ENCODE measurements around the gene STK11IP. TPM values are rescaled to one million over a fixed set of nuclear protein-coding genes. Genes with fewer than 3 reads are reported as not detected.

Gene STK11IP
- total RNA-seq, 4 donors from 2014 or later, result 8.9 to 24.2 (median 14.3) TPM

DNA sequence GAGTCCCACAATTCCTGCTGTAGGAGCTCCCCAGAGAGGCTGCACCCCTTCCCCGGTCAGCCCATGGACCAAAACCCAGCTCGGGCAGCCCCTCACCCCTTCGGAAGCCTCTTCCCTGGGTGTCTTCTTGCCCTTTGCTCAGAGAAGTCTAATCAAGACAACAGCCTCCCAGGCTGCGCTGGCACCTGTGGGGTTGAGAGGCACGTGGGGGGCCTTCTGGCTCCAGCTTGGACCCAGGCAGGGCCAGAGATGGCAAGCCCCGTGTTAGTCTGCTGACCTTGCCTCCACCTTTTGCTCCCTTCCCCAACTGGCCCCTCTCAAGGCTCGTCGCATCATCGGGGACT lies 40.2 kb downstream of the STK11IP start:
- TF ChIP-seq, protein P1, sequence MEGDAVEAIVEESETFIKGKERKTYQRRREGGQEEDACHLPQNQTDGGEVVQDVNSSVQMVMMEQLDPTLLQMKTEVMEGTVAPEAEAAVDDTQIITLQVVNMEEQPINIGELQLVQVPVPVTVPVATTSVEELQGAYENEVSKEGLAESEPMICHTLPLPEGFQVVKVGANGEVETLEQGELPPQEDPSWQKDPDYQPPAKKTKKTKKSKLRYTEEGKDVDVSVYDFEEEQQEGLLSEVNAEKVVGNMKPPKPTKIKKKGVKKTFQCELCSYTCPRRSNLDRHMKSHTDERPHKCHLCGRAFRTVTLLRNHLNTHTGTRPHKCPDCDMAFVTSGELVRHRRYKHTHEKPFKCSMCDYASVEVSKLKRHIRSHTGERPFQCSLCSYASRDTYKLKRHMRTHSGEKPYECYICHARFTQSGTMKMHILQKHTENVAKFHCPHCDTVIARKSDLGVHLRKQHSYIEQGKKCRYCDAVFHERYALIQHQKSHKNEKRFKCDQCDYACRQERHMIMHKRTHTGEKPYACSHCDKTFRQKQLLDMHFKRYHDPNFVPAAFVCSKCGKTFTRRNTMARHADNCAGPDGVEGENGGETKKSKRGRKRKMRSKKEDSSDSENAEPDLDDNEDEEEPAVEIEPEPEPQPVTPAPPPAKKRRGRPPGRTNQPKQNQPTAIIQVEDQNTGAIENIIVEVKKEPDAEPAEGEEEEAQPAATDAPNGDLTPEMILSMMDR (IDR thresholded peaks at IDR 0.05), result no peak
- H3K9me3 ChIP-seq, result no peaks in the 10 kb centered on the region
- no peaks in the 10 kb centered on the region for H3K27me3 ChIP-seq
- WGBS, result 92% methylated on average over 8 of the region's 9 CpGs
- peaks cover 9 to 16% (median 12%) of the 10 kb centered on the region in 4 donors for H3K4me1 ChIP-seq
- H3K36me3 ChIP-seq, result peaks cover 0 to 73% (median 37%) of the 10 kb centered on the region in 4 donors
- H3K27ac ChIP-seq (replicated peaks in 1 of 4), result no peak overlapping the region
- intact Hi-C loops (cut with DNase I), result no loop called here
- H3K4me3 ChIP-seq, result no peak overlapping the region
- DNase-seq (ENCODE audit: extremely low spot score), result no peak

DNA sequence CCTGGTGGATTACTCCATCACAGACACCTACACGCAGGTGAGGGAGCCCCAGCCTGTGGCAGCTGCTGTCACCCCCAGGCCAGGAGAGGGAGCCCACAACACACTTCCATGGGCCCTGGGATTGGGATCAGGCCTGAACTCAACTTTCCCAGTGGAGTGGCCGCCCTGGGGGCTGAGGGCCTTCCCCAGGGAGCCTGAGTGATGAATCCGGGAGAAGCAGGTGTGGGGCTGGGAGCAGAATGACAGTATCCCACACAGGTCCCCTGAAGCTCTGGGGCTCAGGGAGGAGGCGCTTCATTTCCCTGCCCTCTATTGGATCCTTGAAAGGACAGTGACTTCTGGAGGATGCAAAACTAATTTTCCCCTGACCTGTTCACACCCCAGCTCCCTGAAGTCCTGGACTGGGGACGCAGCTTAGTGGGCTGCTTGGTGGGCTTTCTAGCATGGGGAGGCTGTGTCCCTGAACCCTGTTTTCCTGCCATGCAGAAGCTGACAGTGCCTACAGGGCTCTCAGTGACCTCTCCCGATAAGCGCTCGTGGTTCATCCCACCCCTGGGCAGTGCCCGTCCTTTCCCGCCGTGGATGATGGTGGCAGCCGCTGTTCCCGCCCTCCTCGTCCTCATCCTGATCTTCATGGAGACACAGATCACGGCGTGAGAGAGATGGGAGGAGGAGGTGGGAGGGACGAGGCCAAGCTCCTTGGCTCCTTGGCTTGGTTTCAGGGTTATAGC lies 40.7 kb downstream of the STK11IP start:
- Histone ChIP-seq H3K4me1 (peaks cover 10 to 21% (median 14%) of the 10 kb centered on the region in 4 donors), H3K27ac (replicated peaks in 1 of 4) (no peak overlapping the region), H3K27me3 (no peaks in the 10 kb centered on the region), H3K36me3 (peaks cover 0 to 67% (median 32%) of the 10 kb centered on the region in 4 donors), H3K4me3 (no peak overlapping the region), H3K9me3 (no peaks in the 10 kb centered on the region)
- 83% methylated on average over 14 of the region's 17 CpGs for WGBS
- no peak for DNase-seq (ENCODE audit: extremely low spot score)
- intact Hi-C loops (cut with DNase I), result no loop called here
- TF ChIP-seq POLR2AphosphoS5 (IDR thresholded peaks at IDR 0.05), result no peak
- TF ChIP-seq EP300 (IDR thresholded peaks at IDR 0.05), result no peak
- no peak for TF ChIP-seq POLR2A (IDR thresholded peaks at IDR 0.05; ENCODE audit: low read depth)
- TF ChIP-seq, protein P1 (IDR thresholded peaks at IDR 0.05), result no peak

DNA sequence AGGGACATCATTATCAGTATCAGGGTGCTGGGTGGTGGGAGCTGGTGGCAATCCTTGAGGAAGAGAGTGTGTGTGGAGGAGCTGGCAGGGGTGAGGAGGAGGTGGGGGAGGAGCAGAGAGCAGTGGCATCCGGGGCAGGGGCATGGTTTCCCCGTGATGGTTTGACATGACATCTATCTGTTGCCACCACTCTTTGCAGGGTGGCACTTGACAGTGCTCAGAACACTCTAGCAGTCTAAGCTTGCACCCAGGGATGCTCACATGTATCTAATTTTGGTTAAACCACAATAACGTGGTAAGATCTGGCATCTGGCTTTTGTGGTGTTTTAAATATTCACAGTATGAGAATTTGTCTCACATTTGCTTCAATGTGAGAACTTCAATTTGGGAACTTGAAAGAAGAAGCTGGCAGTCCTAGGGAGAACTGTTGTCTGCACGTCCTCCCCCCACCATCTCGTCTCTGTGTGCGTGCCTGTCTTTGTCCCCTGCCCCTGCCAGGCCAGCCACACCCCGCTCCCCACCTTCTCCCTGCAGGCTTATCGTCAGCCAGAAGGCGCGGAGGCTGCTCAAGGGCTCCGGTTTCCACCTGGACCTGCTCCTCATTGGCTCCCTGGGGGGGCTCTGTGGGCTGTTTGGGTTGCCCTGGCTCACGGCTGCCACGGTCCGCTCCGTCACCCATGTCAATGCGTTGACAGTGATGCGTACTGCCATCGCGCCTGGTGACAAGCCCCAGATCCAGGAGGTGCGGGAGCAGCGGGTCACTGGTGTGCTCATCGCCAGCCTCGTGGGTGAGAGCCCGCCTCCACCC lies 41.5 kb downstream of the STK11IP start:
- H3K4me1 ChIP-seq, result peaks cover 10 to 29% (median 14%) of the 10 kb centered on the region in 4 donors
- H3K36me3 ChIP-seq, result peaks cover 0 to 59% (median 27%) of the 10 kb centered on the region in 4 donors
- H3K27me3 ChIP-seq, result no peaks in the 10 kb centered on the region
- WGBS, result 88% methylated on average over 24 of the region's 24 CpGs
- DNase-seq (ENCODE audit: extremely low spot score), result no peak
- intact Hi-C loops (cut with DNase I), result no loop called here
- H3K4me3 ChIP-seq, result no peak overlapping the region
- TF ChIP-seq, protein P1 (IDR thresholded peaks at IDR 0.05), result no peak
- TF ChIP-seq POLR2A (IDR thresholded peaks at IDR 0.05; ENCODE audit: low read depth), result no peak
- TF ChIP-seq POLR2AphosphoS5 (IDR thresholded peaks at IDR 0.05), result no peak
- no peak for TF ChIP-seq EP300 (IDR thresholded peaks at IDR 0.05)
- H3K27ac ChIP-seq (replicated peaks in 1 of 4), result no peak overlapping the region
- H3K9me3 ChIP-seq, result no peaks in the 10 kb centered on the region

DNA sequence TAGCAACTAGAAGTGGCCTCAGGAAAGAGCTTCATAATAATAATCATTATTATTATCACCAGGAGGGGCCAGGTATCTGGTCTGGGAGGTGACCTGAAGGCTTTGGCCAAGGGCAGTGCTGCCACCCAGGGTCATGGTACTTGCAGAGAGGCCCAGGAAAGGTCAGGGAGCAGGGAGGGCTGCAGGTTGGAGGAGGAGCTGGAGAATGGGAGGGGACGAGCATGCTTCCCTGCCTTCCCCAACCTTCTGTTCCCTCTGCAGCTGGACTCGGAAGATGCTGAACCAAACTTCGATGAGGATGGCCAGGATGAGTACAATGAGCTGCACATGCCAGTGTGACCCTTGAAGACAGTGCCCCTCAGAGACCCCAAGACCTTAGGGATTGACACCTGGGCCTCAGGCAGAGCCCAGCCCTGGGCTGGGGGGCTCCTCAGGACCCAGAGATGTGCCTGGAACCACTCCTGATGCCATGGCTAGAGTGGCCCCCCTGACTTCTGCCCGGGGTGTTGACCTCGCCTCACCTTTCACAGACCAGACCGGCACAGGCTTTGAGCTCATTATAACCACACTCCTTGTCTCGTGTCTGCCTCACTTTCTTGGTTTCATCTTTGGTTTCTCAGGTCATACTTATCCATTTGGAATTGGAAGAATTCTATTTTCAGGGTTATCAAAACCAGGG lies 43.9 kb downstream of the STK11IP start:
- WGBS, result 75% methylated on average over 7 of the region's 7 CpGs
- Histone ChIP-seq H3K4me3 (no peak overlapping the region), H3K27ac (replicated peaks in 1 of 4) (peak overlapping the region; percentile 61 to 78 (median 64)), H3K36me3 (peaks cover 0 to 40% (median 12%) of the 10 kb centered on the region in 4 donors), H3K9me3 (no peaks in the 10 kb centered on the region), H3K4me1 (peaks cover 27 to 42% (median 32%) of the 10 kb centered on the region in 4 donors), H3K27me3 (no peaks in the 10 kb centered on the region)
- intact Hi-C loops (cut with DNase I), result loop anchor here (2.0 kb wide), 2 partner anchors 47 to 99 kb away; partner anchors contain the start of gene CHPF
- no peak for DNase-seq (ENCODE audit: extremely low spot score)
- TF ChIP-seq EP300 (IDR thresholded peaks at IDR 0.05) (no peak), POLR2AphosphoS5 (IDR thresholded peaks at IDR 0.05) (no peak), POLR2A (IDR thresholded peaks at IDR 0.05; ENCODE audit: low read depth) (no peak)
- TF ChIP-seq, protein P1 (IDR thresholded peaks at IDR 0.05), result no peak
